Spleen (tissue), 11 donors: ENCODE measurements around the gene FBXO41. TPM values are rescaled to one million over a fixed set of nuclear protein-coding genes. Genes with fewer than 3 reads are reported as not detected.
A peak's percentile ranks its signal among the peaks of the same experiment; 100 is the strongest.

Source experiments
- DNase-seq: peaks from one replicate; pipeline ENCODE4 v3.0.0-alpha.2; 2020
- H3K27ac ChIP-seq, 8 donors: fragments of 200-600 bp; sonication (generic) in 7 of 8; 1 replicate in 4 of 8; 2 replicates in 4 of 8; pipeline versions ENCODE4 v1.5.0 to v1.8.0; 2016 to 2021; ENCODE audit warnings: inconsistent platforms in 4 of 8, mild to moderate bottlenecking in 4 of 8, moderate library complexity in 1 of 8
- H3K27me3 ChIP-seq, 7 donors: fragments of 200-600 bp; sonication (generic) in 6 of 7; replicated peaks in 1 of 7; 1 replicate in 4 of 7; 2 replicates in 3 of 7; pipeline versions ENCODE4 v1.5.0 to v1.8.0; 2016 to 2021; ENCODE audit warnings: inconsistent platforms in 3 of 7, mild to moderate bottlenecking in 1 of 7
- H3K36me3 ChIP-seq, 6 donors: fragments of 200-600 bp; sonication (generic) in 5 of 6; 1 replicate in 4 of 6; 2 replicates in 2 of 6; pipeline versions ENCODE4 v1.5.0 to v1.8.0; 2016 to 2021; ENCODE audit warnings: inconsistent platforms in 2 of 6
- H3K4me1 ChIP-seq, 6 donors: fragments of 200-600 bp; sonication (generic) in 5 of 6; 1 replicate in 3 of 6; 2 replicates in 3 of 6; pipeline versions ENCODE4 v1.5.0 to v1.8.0; 2016 to 2021; ENCODE audit warnings: inconsistent platforms in 3 of 6
- H3K4me3 ChIP-seq, 8 donors: fragments of 200-600 bp; sonication (generic) in 7 of 8; 1 replicate in 4 of 8; 2 replicates in 4 of 8; pipeline versions ENCODE4 v1.5.0 to v1.8.0; 2016 to 2021; ENCODE audit warnings: inconsistent platforms in 4 of 8, mild to moderate bottlenecking in 4 of 8, moderate library complexity in 2 of 8
- H3K9me3 ChIP-seq, 8 donors: fragments of 200-600 bp; sonication (generic) in 7 of 8; 1 replicate in 4 of 8; 2 replicates in 4 of 8; pipeline versions ENCODE4 v1.5.0 to v1.8.0; 2016 to 2021; ENCODE audit warnings: inconsistent platforms in 4 of 8
- CTCF ChIP-seq, 11 experiments: fragments of 200-600 bp in 7 of 11; fragments of 450-650 bp in 4 of 11; sonication (generic) in 4 of 11; IDR thresholded peaks in 8 of 11; conservative IDR thresholded peaks in 3 of 11; 1 replicate in 7 of 11; 2 replicates in 4 of 11; pipeline versions ENCODE4 v1.4.0 to v1.8.0; 2016 to 2021; ENCODE audit warnings: antibody characterized with exemption in 11 of 11, inconsistent platforms in 4 of 11, mild to moderate bottlenecking in 1 of 11
- POLR2A ChIP-seq, 3 donors: fragments of 450-650 bp; IDR thresholded peaks; one replicate each; pipeline ENCODE4 v1.5.1; 2017; ENCODE audit warnings: antibody characterized with exemption in 3 of 3, mild to moderate bottlenecking in 1 of 3
- POLR2AphosphoS5 ChIP-seq, 3 donors: sonication (generic); formaldehyde crosslinking; IDR thresholded peaks; one replicate each; pipeline ENCODE4 v1.5.1; 2017; ENCODE audit warnings: antibody characterized with exemption in 3 of 3
- WGBS, 5 donors: extraction: QIAGEN DNeasy Blood & Tissue Kit in 3 of 5; methylation state at CpG; one replicate each; pipeline versions ENCODE4 v1.1.5 to v1.1.7; 2013 to 2018; 5-methylcytosine and 5-hydroxymethylcytosine counted together
- intact Hi-C: fragments of 100-400 bp; cut with DNase I; formaldehyde crosslinking; loops from one replicate; pipeline ENCODE4 v1.15.0; 2023; ENCODE audit warnings: low total_unique reads
- polyA plus RNA-seq, 3 donors: library from polyadenylated mRNA; stranded (reverse); fragments of 200-250 nt; gene quantifications; one replicate each; pipeline ENCODE4 v1.2.1, GENCODE V29; 2013
- total RNA-seq, 7 donors: library from RNA; depleted of rRNA in 3 of 7; stranded (reverse); fragments of >200 nt in 3 of 7; fragmentation: NEBNext Ultra II Directional in 4 of 7; extraction: Animal tissue kit (Norgen Biotek cat#: 25700) in 4 of 7; gene quantifications; one replicate each; pipeline versions ENCODE4 v1.1.0 to v1.2.1, GENCODE V29; 2016 to 2021
- donor health status: healthy with polysubstance abuse.
- donor health status: DM: no; HTN: no; CAD: no; lungs with moderate emphysema.
- donor health status: DM: no; HTN: no; CAD: no.
- donor health status: Bipolar disorder and iron deficiency.
- donor health status: healthy.
- donor health status: DM: no; HTN: no; CAD: no.
- donor health status: DM: yes; HTN: yes; CAD: no.

Gene FBXO41
- total and polyA plus RNA-seq, 10 donors: 4.8 to 15.9 (median 12.6) TPM

GRCh38 chr2:73292906-73293533, 8.7 kb upstream of the FBXO41 start:
- Histone ChIP-seq H3K27ac (no peak overlapping the region), H3K27me3 (peaks cover 8 to 97% (median 79%) of the 10 kb centered on the region in 7 donors), H3K36me3 (no peaks in the 10 kb centered on the region), H3K9me3 (peaks cover 0 to 5% (median 0%) of the 10 kb centered on the region in 8 donors), H3K4me3 (peak overlapping the region; percentile 15 to 73 (median 54)), H3K4me1 (peaks cover 20 to 37% (median 32%) of the 10 kb centered on the region in 6 donors)
- 0 to 7% (median 4%) methylated on average over 3 to 64 of the region's 64 CpGs for WGBS, 5 donors
- TF ChIP-seq POLR2AphosphoS5 (IDR thresholded peaks at IDR 0.05) (no peak), CTCF (IDR thresholded peaks at IDR 0.05 in 8 of 11, conservative IDR thresholded peaks at IDR 0.05 in 3 of 11) (no peak), POLR2A (IDR thresholded peaks at IDR 0.05) (no peak)
- intact Hi-C loops: no loop called here
- peak; percentile 78 for DNase-seq

DNA sequence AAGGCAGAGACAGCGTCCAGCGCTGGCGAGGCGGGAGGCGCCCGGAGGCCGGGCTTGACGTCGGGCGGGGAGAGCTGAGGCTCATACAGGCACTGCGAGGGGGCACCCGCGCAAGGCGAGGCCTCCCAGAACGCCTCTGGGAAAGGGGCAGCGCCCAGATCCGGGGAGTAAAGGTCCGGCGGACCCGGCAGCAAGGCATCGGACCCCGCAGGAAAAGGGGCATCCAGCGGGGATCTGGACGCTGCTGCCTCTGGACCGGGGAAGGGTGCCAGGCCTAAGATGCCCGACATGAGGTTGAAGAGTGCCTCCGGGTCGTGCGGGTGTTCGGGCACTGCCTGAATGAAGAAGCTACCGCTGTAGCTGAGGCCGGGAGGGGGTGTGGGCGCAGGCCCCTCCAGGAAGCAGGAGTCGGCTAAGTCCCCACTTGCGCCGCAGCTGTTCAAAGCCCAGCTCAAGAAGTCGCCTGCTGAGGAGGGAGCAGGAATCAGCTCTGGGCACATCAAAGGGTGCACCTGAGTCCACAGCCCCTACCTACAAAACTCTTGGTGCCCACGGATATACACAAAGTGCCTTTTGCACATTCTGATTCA, 8.1 kb upstream of the FBXO41 start:
- intact Hi-C loops: no loop called here
- Histone ChIP-seq H3K4me3 (peak overlapping the region in 6 of 8 donors; percentile 15 to 73 (median 54)), H3K36me3 (no peaks in the 10 kb centered on the region), H3K9me3 (peaks cover 0 to 5% (median 0%) of the 10 kb centered on the region in 8 donors), H3K27ac (no peak overlapping the region), H3K27me3 (peaks cover 8 to 95% (median 75%) of the 10 kb centered on the region in 7 donors), H3K4me1 (peaks cover 20 to 37% (median 32%) of the 10 kb centered on the region in 6 donors)
- no peak for DNase-seq
- 3 to 12% (median 7%) methylated on average over 24 to 38 of the region's 38 CpGs for WGBS, 5 donors
- TF ChIP-seq POLR2A (IDR thresholded peaks at IDR 0.05): no peak
- no peak for TF ChIP-seq POLR2AphosphoS5 (IDR thresholded peaks at IDR 0.05)
- TF ChIP-seq CTCF (IDR thresholded peaks at IDR 0.05 in 8 of 11, conservative IDR thresholded peaks at IDR 0.05 in 3 of 11): no peak

GRCh38 chr2:73291461-73292315, 7.4 kb upstream of the FBXO41 start:
- H3K9me3 ChIP-seq: peaks cover 0 to 5% (median 0%) of the 10 kb centered on the region in 8 donors
- H3K4me1 ChIP-seq: peaks cover 20 to 37% (median 32%) of the 10 kb centered on the region in 6 donors
- 2 to 5% (median 3%) methylated on average over 34 to 82 of the region's 82 CpGs for WGBS, 5 donors
- DNase-seq: peak; percentile 74
- H3K36me3 ChIP-seq: no peaks in the 10 kb centered on the region
- H3K4me3 ChIP-seq: peak overlapping the region in 7 of 8 donors; percentile 15 to 62 (median 33)
- intact Hi-C loops: no loop called here
- H3K27me3 ChIP-seq: peaks cover 8 to 95% (median 73%) of the 10 kb centered on the region in 7 donors
- TF ChIP-seq POLR2A (IDR thresholded peaks at IDR 0.05) (no peak), CTCF (IDR thresholded peaks at IDR 0.05 in 8 of 11, conservative IDR thresholded peaks at IDR 0.05 in 3 of 11) (no peak), POLR2AphosphoS5 (IDR thresholded peaks at IDR 0.05) (no peak)
- H3K27ac ChIP-seq: no peak overlapping the region
